ENCODE measurements around the gene CTDSPL. TPM values are rescaled to one million over a fixed set of nuclear protein-coding genes. Genes with fewer than 3 reads are reported as not detected.

Gene CTDSPL
- polyA plus RNA-seq, 1 of the 3 experiments (the other 2 are of a cell fraction), result 22.1 TPM

GRCh38 chr3:37996785-37997301 is 135.2 kb downstream of the CTDSPL start:
- no peaks in the 10 kb centered on the region for H3K79me2 ChIP-seq (ENCODE audit: insufficient read depth)
- peaks cover 4% of the 10 kb centered on the region for H3F3A ChIP-seq (replicated peaks; ENCODE audit: insufficient read depth)
- no peak overlapping the region for H2AFZ ChIP-seq (ENCODE audit: low read depth)
- no peak overlapping the region for H3K9ac ChIP-seq
- no peaks in the 10 kb centered on the region for H3K27me3 ChIP-seq (ENCODE audit: insufficient read depth)
- POLR2A ChIA-PET, result interaction anchor here (0.6 to 1.1 kb wide), 2 partner anchors 140 to 406 kb away, joined by 3 read pairs; partner anchors contain the start of gene ACAA1
- H3K4me1 ChIP-seq (ENCODE audit: control insufficient read depth in 1 of 2, insufficient read depth in 2 of 2, low read depth in 1 of 2, low read length in 1 of 2), result peaks cover 5 to 19% of the 10 kb centered on the region in 2 experiments; a peak in 3 of 4 replicates
- no peaks in the 10 kb centered on the region for H3K9me2 ChIP-seq
- no peaks in the 10 kb centered on the region for H3K9me3 ChIP-seq
- 44% methylated on average over 7 of the region's 7 CpGs for WGBS (ENCODE audit: low lambda C conversion rate)
- no peaks in the 10 kb centered on the region for H4K20me1 ChIP-seq (ENCODE audit: insufficient read depth)
- no peak overlapping the region for H3K27ac ChIP-seq (ENCODE audit: low read depth in 2 of 2, low read length in 1 of 2)
- CTCF ChIA-PET, result interaction anchor here (0.6 to 2.4 kb wide), 33 partner anchors 9 to 483 kb away, joined by 3 to 17 read pairs (median 4); no protein-coding TSS in a partner anchor
- DNase-seq, result peak; percentile 82
- peaks cover 0 to 2% of the 10 kb centered on the region in 2 experiments for H3K36me3 ChIP-seq (replicated peaks in 1 of 2; ENCODE audit: control insufficient read depth in 1 of 2, insufficient read depth in 2 of 2, low read length in 1 of 2)
- TF ChIP-seq SMC3 (IDR thresholded peaks at IDR 0.05; ENCODE audit: low read depth, low read length), result peak; percentile 69
- no peak for TF ChIP-seq FOSL2 (IDR thresholded peaks at IDR 0.05; ENCODE audit: borderline replicate concordance, low read depth)
- peak; percentile 76; the same call in 1 of the 2 replicates for TF ChIP-seq USF2 (IDR thresholded peaks at IDR 0.05; ENCODE audit: borderline replicate concordance, low read depth, low read length)
- peak; percentile 68 for TF ChIP-seq RAD21 (IDR thresholded peaks at IDR 0.05; ENCODE audit: low read length)
- TF ChIP-seq MXI1 (IDR thresholded peaks at IDR 0.05; ENCODE audit: low read depth, low read length), result peak; percentile 95
- TF ChIP-seq USF1 (IDR thresholded peaks at IDR 0.05; ENCODE audit: borderline replicate concordance, low read depth), result peak; percentile 93
- no peak for TF ChIP-seq POLR2AphosphoS5 (IDR thresholded peaks at IDR 0.05; ENCODE audit: low read depth, low read length)
- no peak for TF ChIP-seq REST (IDR thresholded peaks at IDR 0.05; ENCODE audit: low read depth, low read length)
- TF ChIP-seq CTCF (IDR thresholded peaks at IDR 0.05), result peak; percentile 82
- 0 out of 2 replicates have a peak, but pooled peaks have one; percentile 41 for TF ChIP-seq RCOR1 (IDR thresholded peaks at IDR 0.05; ENCODE audit: low read length)
- peak; percentile 79 for TF ChIP-seq SIN3A (IDR thresholded peaks at IDR 0.05; ENCODE audit: borderline replicate concordance, low read depth, low read length)
- TF ChIP-seq MAX (IDR thresholded peaks at IDR 0.05; ENCODE audit: low read depth), result peak; percentile 88
- H3K4me3 ChIP-seq (ENCODE audit: low read depth in 2 of 2, low read length in 1 of 2), result no peak overlapping the region
- no peak overlapping the region for H3K4me2 ChIP-seq

Data from SK-N-SH (cell line).